Caco-2 (cell line): ENCODE data around the gene PIK3R2. TPM values are rescaled to one million over a fixed set of nuclear protein-coding genes. Genes with fewer than 3 reads are reported as not detected.
"Not testable (repeated sequence)": the region's sequence is repeated elsewhere in the genome, so short reads cannot be mapped to it uniquely, and the experiment has no call there.

Experiments used
- Bru-seq: library from RNA; stranded (reverse); fragments of 400-500 nt; gene quantifications from one replicate; lab custom pipeline; 2021; lab: Mats Ljungman, UMichigan
- BruChase-seq, 2 experiments: library from RNA; stranded (reverse); fragments of 400-500 nt; gene quantifications; one replicate each; lab custom pipeline; 2021; lab: Mats Ljungman, UMichigan
- BruUV-seq: library from RNA; stranded (reverse); fragments of 400-500 nt; replicated peaks from 2 replicates; lab custom pipeline; 2021; lab: Mats Ljungman, UMichigan
- CTCF ChIA-PET: fragments of 300-600 bp; sonication (Branson Sonifier 250); formaldehyde crosslinking; loops from one replicate; lab custom pipeline; 2022; ENCODE audit warnings: antibody characterized with exemption; lab: Charles Lee
- POLR2A ChIA-PET: fragments of 300-600 bp; sonication (Branson Sonifier 250); formaldehyde crosslinking; loops from one replicate; lab custom pipeline; 2022; ENCODE audit warnings: antibody characterized with exemption; lab: Charles Lee
- DNase-seq, 2 experiments: peaks; one replicate each; pipeline versions ENCODE4 v3.0.0 to v3.0.0-alpha.2; 2020 to 2022
- H3K27me3 ChIP-seq: replicated peaks from 2 replicates; pipeline ENCODE4 v1.6.0; 2011; ENCODE audit warnings: low read length; ENCODE audit not compliant: control insufficient read depth, insufficient read depth
- H3K36me3 ChIP-seq: 2 replicates; pipeline ENCODE4 v1.5.1; 2011; ENCODE audit warnings: low read length; ENCODE audit not compliant: control insufficient read depth, insufficient read depth
- H3K4me1 ChIP-seq: fragments of 250-450 bp; sonication (Bioruptor Pico); 2 replicates; pipeline ENCODE4 v1.5.1; 2020; ENCODE audit warnings: mild to moderate bottlenecking
- H3K4me3 ChIP-seq: 2 replicates; pipeline ENCODE4 v1.5.1; 2011; ENCODE audit warnings: low read depth, mild to moderate bottlenecking, control low read depth, low read length
- H3K9me3 ChIP-seq: fragments of 250-450 bp; sonication (Bioruptor Pico); 2 replicates; pipeline ENCODE4 v1.5.1; 2020; ENCODE audit warnings: mild to moderate bottlenecking, moderate library complexity
- H3K27ac Mint-ChIP-seq: one replicate; pipeline ENCODE4 v1.8.0; 2022; ENCODE audit warnings: mixed read lengths; ENCODE audit not compliant: unreplicated experiment
- H3K27me3 Mint-ChIP-seq: one replicate; pipeline ENCODE4 v1.8.0; 2022; ENCODE audit warnings: mixed read lengths; ENCODE audit not compliant: insufficient read depth, unreplicated experiment
- H3K36me3 Mint-ChIP-seq: one replicate; pipeline ENCODE4 v1.8.0; 2022; ENCODE audit warnings: mild to moderate bottlenecking, mixed read lengths; ENCODE audit not compliant: insufficient read depth, unreplicated experiment
- H3K4me1 Mint-ChIP-seq: one replicate; pipeline ENCODE4 v1.8.0; 2022; ENCODE audit warnings: low read depth, mixed read lengths; ENCODE audit not compliant: unreplicated experiment
- H3K4me3 Mint-ChIP-seq: one replicate; pipeline ENCODE4 v1.8.0; 2022; ENCODE audit warnings: mild to moderate bottlenecking, moderate library complexity, mixed read lengths; ENCODE audit not compliant: unreplicated experiment
- H3K9me3 Mint-ChIP-seq: one replicate; pipeline ENCODE4 v1.8.0; 2022; ENCODE audit warnings: mixed read lengths; ENCODE audit not compliant: unreplicated experiment
- CTCF ChIP-seq, 2 experiments: fragments of 200-600 bp in 1 of 2; IDR thresholded peaks; 1 replicate in 1 of 2; 2 replicates in 1 of 2; pipeline versions ENCODE4 v1.5.1 to v1.8.0; 2011 to 2022; ENCODE audit warnings: antibody characterized with exemption in 1 of 2, control low read depth in 1 of 2, inconsistent platforms in 1 of 2, low read depth in 1 of 2, low read length in 1 of 2, mild to moderate bottlenecking in 1 of 2, moderate library complexity in 1 of 2; ENCODE audit not compliant: insufficient read depth in 1 of 2, severe bottlenecking in 1 of 2, unreplicated experiment in 1 of 2
- intact Hi-C: fragments of 100-400 bp; cut with micrococcal nuclease; formaldehyde crosslinking; loops from one replicate; pipeline ENCODE4 v1.10.0; 2022; ENCODE audit not compliant: unreplicated experiment
- long read RNA-seq: library from polyadenylated mRNA; stranded (forward); transcript quantifications from one replicate; pipeline ENCODE4 v2.0.0, GENCODE V29; 2022
- total RNA-seq: library from RNA; stranded (reverse); gene quantifications from 2 replicates; pipeline ENCODE4 v1.2.3, GENCODE V29; 2022

Gene PIK3R2
- 34.3 and 37.8 TPM in 2 replicates for total RNA-seq
- percentile 59 among the genes with signal in this experiment for Bru-seq, nascent RNA
- percentile 66 among the genes with signal in this experiment for BruChase-seq, experiment 1, labeled RNA remaining after a 2-hour chase
- percentile 86 among the genes with signal in this experiment for BruChase-seq, experiment 2, labeled RNA remaining after a 6-hour chase
- long read RNA-seq, full-length matches to known transcripts = 88 of 109 reads
- long read RNA-seq, partial matches to known transcripts = 9 of 109 reads
- long read RNA-seq, other reads (novel, unspliced or antisense) = 12 of 109 reads

- ChIA-PET POLR2A (interaction anchor here (0.5 to 1.2 kb wide), 3 partner anchors 18 to 129 kb away, joined by 4 to 7 read pairs (median 4); partner anchors contain the start of gene JUND), CTCF (interaction anchor here (0.5 to 1.9 kb wide), 6 partner anchors 14 to 71 kb away, joined by 3 to 17 read pairs (median 4); no protein-coding TSS in a partner anchor)
- BruUV-seq = no TSS peak
- H3K4me1 Mint-ChIP-seq = peaks cover 10% of the 10 kb centered on the region
- H3K36me3 Mint-ChIP-seq = peaks cover 29% of the 10 kb centered on the region
- peak within 1 kb of the TSS; percentile 94 for H3K4me3 ChIP-seq
- no peaks in the 10 kb centered on the region for H3K9me3 ChIP-seq
- TF ChIP-seq CTCF (IDR thresholded peaks at IDR 0.05; ENCODE audit: insufficient read depth in 1 of 2, low read depth in 1 of 2, low read length in 1 of 2, severe bottlenecking in 1 of 2, unreplicated experiment in 1 of 2) = no peak
- H3K4me3 Mint-ChIP-seq = peak within 1 kb of the TSS; percentile 94
- no peaks in the 10 kb centered on the region for H3K27me3 ChIP-seq
- H3K4me1 ChIP-seq = peaks cover 11% of the 10 kb centered on the region
- peak within 1 kb of the TSS; percentile 98 for H3K27ac Mint-ChIP-seq
- no peaks in the 10 kb centered on the region; the same call in 1 of the 2 replicates for H3K36me3 ChIP-seq
- no peaks in the 10 kb centered on the region for H3K9me3 Mint-ChIP-seq
- no peaks in the 10 kb centered on the region for H3K27me3 Mint-ChIP-seq
- DNase-seq = peak; percentile 99
- intact Hi-C loops = loop anchor here (1.0 to 2.0 kb wide), 2 partner anchors 16 to 40 kb away; no protein-coding TSS in a partner anchor
Observed at GRCh38 chr19:18152817-18153555, at the start of gene PIK3R2. TSS of gene PIK3R2 (plus strand) at chr19:18153163. CDS start at chr19:18155880, 2,717 bp downstream.

- Histone ChIP-seq H3K4me3 (peak overlapping the region; percentile 48), H3K9me3 (no peaks in the 10 kb centered on the region), H3K4me1 (peaks cover 13% of the 10 kb centered on the region), H3K27me3 (no peaks in the 10 kb centered on the region), H3K36me3 (no peaks in the 10 kb centered on the region)
- peak overlapping the region; percentile 45 for H3K27ac Mint-ChIP-seq
- CTCF ChIA-PET = interaction anchor here (0.6 to 1.7 kb wide), 3 partner anchors 8 to 453 kb away, joined by 4 to 11 read pairs (median 8); partner anchors contain the start of gene KXD1
- H3K9me3 Mint-ChIP-seq = no peaks in the 10 kb centered on the region
- H3K4me1 Mint-ChIP-seq = peaks cover 8% of the 10 kb centered on the region
- no peak for DNase-seq
- no peaks in the 10 kb centered on the region for H3K36me3 Mint-ChIP-seq
- POLR2A ChIA-PET = interaction anchor here (0.5 kb wide), 1 partner anchor 76 kb away, joined by 7 read pairs; no protein-coding TSS in a partner anchor
- peak overlapping the region; percentile 75 for H3K4me3 Mint-ChIP-seq
- TF ChIP-seq CTCF (IDR thresholded peaks at IDR 0.05; ENCODE audit: insufficient read depth in 1 of 2, low read depth in 1 of 2, low read length in 1 of 2, severe bottlenecking in 1 of 2, unreplicated experiment in 1 of 2) = no peak
- intact Hi-C loops = no loop called here
- no TSS peak for BruUV-seq
- H3K27me3 Mint-ChIP-seq = no peaks in the 10 kb centered on the region
Observed at GRCh38 chr19:18104793-18105131, 48.2 kb upstream of the PIK3R2 start.

GRCh38 chr19:18105259-18105658 lies 47.7 kb upstream of the PIK3R2 start:
- H3K36me3 ChIP-seq, H3K27me3 ChIP-seq, H3K36me3 Mint-ChIP-seq, DNase-seq, H3K27ac Mint-ChIP-seq, BruUV-seq, H3K27me3 Mint-ChIP-seq, H3K9me3 Mint-ChIP-seq, intact Hi-C loops, H3K9me3 ChIP-seq, H3K4me3 ChIP-seq, H3K4me1 Mint-ChIP-seq, H3K4me3 Mint-ChIP-seq: not testable (repeated sequence)
- ChIA-PET CTCF (interaction anchor here (1.3 to 1.7 kb wide), 2 partner anchors 8 to 174 kb away, joined by 4 to 11 read pairs; no protein-coding TSS in a partner anchor), POLR2A (interaction anchor here (0.6 kb wide), 1 partner anchor 69 kb away, joined by 5 read pairs; no protein-coding TSS in a partner anchor)
- H3K4me1 ChIP-seq = peaks cover 13% of the 10 kb centered on the region
